Cortex of kidney (tissue), 1 donor: ENCODE measurements around the gene ESR2.
"Not testable (repeated sequence)": the region's sequence is repeated elsewhere in the genome, so short reads cannot be mapped to it uniquely, and the experiment has no call there.

Experiments
- DNase-seq: peaks from one replicate; lab custom pipeline; 2025; lab: John Stamatoyannopoulos, UW

ESR2 gene

GRCh38 chr14:64220466-64220865 lies 73.7 kb downstream of the ESR2 start:
- no peak for DNase-seq

DNA sequence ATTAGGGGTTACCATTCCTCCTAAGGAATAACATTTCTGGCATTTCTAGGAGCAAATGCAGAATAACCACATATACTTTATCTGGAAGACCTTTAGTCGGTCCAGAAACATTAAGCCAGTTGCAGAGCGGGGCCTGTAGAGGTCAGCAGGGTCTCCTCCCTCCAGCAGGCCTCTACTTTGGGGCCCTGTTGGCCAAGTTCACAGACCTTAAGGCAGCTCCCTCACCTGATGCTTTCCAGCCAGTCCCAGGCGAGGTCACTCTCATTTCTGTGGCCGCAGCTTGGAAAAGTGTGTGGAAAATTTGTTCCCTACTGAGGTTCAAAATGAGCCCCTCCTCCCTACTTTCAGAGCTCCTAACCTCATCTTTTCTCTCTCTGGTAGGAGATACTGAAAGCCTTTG lies 74.1 kb downstream of the ESR2 start:
- DNase-seq, result no peak

DNA sequence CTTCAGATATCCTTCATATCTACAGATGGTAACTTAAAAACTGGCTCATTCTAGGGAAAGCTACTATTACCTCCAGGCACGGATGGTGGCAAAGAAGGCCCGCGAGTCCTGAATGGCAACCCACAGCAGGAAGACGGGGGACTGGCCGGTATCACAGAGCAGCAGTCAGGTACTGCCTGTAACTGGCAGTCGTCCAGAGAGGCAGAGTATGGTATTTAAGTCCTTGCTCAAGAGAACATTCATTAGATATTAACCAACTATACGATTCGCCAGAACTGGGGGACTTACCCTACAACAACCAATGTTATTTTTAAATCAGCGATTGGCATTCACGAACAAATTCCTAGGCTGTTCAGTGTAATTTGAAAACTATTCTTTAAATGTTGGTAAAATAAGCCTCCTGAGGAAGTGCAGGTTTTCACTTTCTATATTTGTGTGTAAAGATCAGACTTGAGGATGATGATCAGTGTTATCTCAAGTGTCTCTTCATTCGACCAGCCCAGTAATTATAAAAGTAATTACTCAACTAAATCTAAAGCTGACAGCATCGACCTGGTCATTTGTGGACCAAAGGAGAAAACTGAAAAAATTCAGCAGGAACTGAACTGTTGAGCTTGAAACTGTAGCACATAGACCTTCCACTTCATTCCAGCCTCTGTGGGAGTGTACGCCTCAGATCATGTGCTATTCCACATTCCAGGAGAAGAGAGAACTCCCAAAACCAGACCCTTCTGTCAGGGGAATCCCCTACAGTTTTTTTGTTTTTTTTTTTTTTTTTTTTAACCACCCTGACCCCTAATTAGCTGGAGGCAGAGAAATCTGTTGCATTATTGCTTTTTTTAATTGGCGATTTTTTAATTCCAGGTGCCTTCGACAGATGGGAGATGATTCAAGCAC lies 75.6 kb downstream of the ESR2 start:
- DNase-seq, result no peak

GRCh38 chr14:64217834-64218233 lies 76.3 kb downstream of the ESR2 start:
- no peak for DNase-seq

GRCh38 chr14:64217308-64217707 lies 76.9 kb downstream of the ESR2 start:
- no peak for DNase-seq

DNA sequence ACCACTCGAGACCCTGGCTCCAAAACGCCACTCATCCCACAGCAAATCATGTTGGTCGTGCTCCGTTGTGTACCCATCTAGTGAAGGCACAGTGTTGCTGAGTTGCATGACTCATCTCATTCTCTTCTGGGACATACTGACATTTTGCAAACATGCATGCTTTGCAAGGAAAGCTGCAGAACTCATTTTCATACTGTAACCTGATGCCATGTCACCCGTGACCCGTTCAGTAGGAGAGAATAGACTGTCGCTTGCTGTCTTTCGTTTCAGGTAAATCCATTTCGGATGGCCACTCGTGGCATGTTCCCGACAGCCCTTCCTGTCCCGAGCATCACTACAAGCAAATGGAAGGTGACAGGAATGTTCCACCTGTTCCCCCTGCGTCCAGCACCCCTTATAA lies 78.2 kb downstream of the ESR2 start:
- DNase-seq, result no peak

- DNase-seq, result no peak
These were observed 78.9 kb downstream of the ESR2 start for GRCh38 chr14:64215274-64215673.

GRCh38 chr14:64213853-64214570 lies 80.2 kb downstream of the ESR2 start:
- no peak for DNase-seq

- no peak for DNase-seq
These were observed 81.1 kb downstream of the ESR2 start for GRCh38 chr14:64213086-64213485.

GRCh38 chr14:64212666-64213065 lies 81.5 kb downstream of the ESR2 start:
- no peak for DNase-seq

DNA sequence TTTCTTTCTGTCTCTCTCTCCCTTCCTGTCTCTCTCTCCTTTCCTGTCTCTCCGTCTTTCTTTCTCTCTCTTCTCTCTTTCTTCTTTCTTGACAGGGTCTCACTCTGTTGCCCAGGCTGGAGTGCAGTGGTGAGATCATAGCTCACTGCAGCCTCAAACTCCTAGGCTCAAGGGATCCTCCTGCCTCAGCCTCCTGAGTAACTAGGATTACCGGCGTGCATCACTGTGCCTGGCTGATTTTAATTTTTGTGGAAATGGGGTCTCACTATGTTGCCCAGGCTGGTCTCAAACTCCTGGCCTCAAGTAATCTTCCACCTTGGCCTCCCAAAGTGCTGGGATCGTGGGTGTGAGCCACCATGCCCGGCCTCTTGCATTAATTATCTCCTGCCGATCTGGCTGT lies 83.3 kb downstream of the ESR2 start:
- DNase-seq, result not testable (repeated sequence)

DNA sequence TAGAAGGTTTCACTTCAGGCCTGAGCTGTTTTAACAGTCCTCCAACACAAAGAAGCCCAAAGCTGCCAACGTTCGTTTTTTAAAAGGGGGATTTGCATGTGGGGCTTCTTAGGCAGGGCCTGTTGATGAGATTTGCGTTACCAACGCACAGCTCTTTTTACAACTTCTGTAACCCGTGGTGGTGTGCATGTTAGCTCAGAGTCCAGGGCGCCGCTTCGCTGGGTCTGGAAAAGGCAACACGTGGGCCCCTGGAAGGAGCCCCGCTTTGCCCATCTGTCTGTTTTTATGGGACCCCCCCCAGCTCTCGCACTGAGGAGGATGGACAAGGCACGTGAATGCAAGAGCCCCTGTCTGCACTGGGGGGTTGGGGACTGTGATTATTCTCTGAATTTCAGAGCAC lies 84.0 kb downstream of the ESR2 start:
- DNase-seq, result no peak

GRCh38 chr14:64209444-64210131 lies 84.6 kb downstream of the ESR2 start:
- DNase-seq, result no peak

GRCh38 chr14:64208981-64209380 lies 85.2 kb downstream of the ESR2 start:
- DNase-seq, result no peak

- no peak for DNase-seq
These were observed 85.9 kb downstream of the ESR2 start for GRCh38 chr14:64208261-64208660.

- DNase-seq, result no peak
These were observed 90.7 kb downstream of the ESR2 start for GRCh38 chr14:64203366-64204006.

GRCh38 chr14:64202716-64203115 lies 91.5 kb downstream of the ESR2 start:
- no peak for DNase-seq

DNA sequence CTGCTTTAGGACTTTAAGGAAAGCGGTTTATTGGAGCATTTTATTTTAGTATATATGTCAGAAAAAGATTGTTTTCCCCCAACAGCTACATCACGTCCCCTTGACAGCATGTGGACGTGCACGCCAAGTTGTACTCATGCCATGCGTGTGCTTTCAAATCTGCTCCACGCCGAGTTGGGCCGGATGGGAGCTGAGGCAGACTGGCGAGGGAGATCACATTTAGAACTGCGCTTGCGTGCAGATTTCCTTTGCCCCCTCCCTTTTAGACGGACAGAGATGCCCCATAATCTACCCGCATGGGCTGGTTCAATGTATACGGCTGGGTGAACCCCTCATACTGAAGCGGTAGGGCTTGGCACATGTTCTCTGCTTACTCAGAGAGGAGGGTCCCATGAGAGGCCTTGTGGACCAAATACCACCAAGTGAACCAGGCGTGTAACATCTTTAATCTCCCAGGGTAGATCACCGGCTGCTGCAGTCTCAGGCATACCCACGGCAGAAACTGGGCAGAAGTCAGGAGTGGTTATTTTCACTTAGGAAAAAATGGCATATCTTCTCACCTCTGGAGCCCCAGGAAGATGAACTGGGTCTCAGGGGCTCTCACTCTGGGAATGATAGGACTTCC lies 92.1 kb downstream of the ESR2 start:
- no peak for DNase-seq

GRCh38 chr14:64201296-64201695 lies 92.9 kb downstream of the ESR2 start:
- no peak for DNase-seq

- DNase-seq, result no peak
These were observed 94.0 kb downstream of the ESR2 start for GRCh38 chr14:64200170-64200569.

GRCh38 chr14:64198486-64198885 lies 95.7 kb downstream of the ESR2 start:
- no peak for DNase-seq

DNA sequence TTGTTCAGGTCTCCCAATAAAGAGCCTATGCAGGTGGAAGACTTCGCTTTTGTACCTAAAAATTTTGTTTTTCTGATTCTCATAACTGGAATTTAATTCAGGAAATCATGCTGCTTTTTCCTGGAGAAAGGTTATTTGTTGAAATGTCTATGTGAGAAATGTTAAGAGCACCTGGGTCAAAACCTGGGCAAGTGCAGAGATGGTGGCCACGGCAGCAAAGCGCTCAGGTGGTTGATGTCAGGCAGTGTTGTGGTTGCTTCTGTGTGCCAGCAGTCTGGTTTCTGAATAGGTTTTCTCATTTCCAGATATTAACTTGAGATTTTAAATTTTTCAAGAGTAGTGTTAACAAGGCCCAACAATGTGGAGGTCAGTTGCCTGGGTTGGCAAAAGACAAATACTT lies 96.2 kb downstream of the ESR2 start:
- no peak for DNase-seq
